A549 (cell line): ENCODE results near the gene ERP44.

Experiments
- CHD2 ChIP-seq: fragments of 150-350 bp; IDR thresholded peaks from 2 replicates; pipeline ENCODE4 v1.6.1; 2014; ENCODE audit warnings: low read length; ENCODE audit not compliant: partially characterized antibody
- HOXB13 ChIP-seq: fragments of 250-450 bp; sonication (Bioruptor Pico); IDR thresholded peaks from 2 replicates; pipeline ENCODE4 v1.5.0; 2020; ENCODE audit warnings: low read depth, mild to moderate bottlenecking, moderate library complexity
- POLR2AphosphoS2 ChIP-seq: conservative IDR thresholded peaks from 2 replicates; pipeline ENCODE4 v1.6.1; 2012; ENCODE audit warnings: low read length, improper control_type of control experiment, inconsistent platforms
- RCOR1 ChIP-seq: fragments of 150-350 bp; IDR thresholded peaks from 2 replicates; pipeline ENCODE4 v1.6.1; 2014; ENCODE audit warnings: antibody characterized with exemption, low read length, low read depth
- SMC3 ChIP-seq: fragments of >200 bp; sonication (Bioruptor Twin); formaldehyde crosslinking; IDR thresholded peaks from 3 replicates; pipeline ENCODE4 v1.6.1; 2018; ENCODE audit warnings: inconsistent platforms
- ZFP36 ChIP-seq: fragments of 450-650 bp; IDR thresholded peaks from 2 replicates; pipeline ENCODE4 v1.6.1; 2014; ENCODE audit warnings: borderline replicate concordance; ENCODE audit not compliant: partially characterized antibody
- TF ChIP-seq, protein P1 (sequence below): fragments of 150-350 bp; IDR thresholded peaks from 2 replicates; pipeline ENCODE4 v1.6.1; 2014; ENCODE audit warnings: low read depth, mild to moderate bottlenecking, low read length
- TF ChIP-seq, protein P2 (sequence below): fragments of >200 bp; sonication (Bioruptor Twin); formaldehyde crosslinking; IDR thresholded peaks from 3 replicates; pipeline ENCODE4 v1.5.1; 2016
- TF ChIP-seq, protein P3 (sequence below): fragments of 200-600 bp; sonication (generic); IDR thresholded peaks from 2 replicates; pipeline ENCODE4 v1.6.1; 2016; ENCODE audit warnings: antibody characterized with exemption, mild to moderate bottlenecking, moderate library complexity

DNA sequence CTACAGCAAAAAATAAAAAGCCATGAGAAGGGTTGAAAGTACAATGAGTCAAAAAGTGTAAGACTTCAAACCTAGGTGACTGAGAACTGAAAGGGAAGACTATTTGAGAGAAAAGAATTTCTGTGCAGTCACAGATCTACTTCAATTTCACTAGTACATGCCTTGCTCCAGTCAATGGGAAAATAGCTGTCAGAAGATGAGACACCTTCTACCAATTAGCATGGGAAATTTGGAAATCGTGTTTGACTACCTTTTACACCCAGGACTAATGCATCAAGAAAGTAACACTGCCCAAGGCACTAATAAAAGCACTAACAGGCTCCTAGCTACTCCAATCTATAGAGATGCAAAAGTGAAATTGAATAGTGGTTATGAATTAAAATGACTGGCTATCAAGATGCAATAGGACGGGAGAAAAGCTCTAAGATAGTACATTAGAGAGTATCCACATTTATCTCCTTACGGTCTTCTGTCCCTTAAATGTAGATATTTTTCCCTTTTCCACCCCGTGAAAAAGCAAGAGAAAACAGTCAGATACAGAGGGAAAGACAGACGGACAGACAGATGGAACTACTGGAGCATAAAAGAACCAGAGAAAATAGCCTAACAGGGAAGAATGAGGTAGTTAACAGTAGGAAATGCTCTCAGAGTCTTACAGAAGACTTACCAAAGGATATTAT, 15.2 kb downstream of the ERP44 start:
- TF ChIP-seq, protein P1, sequence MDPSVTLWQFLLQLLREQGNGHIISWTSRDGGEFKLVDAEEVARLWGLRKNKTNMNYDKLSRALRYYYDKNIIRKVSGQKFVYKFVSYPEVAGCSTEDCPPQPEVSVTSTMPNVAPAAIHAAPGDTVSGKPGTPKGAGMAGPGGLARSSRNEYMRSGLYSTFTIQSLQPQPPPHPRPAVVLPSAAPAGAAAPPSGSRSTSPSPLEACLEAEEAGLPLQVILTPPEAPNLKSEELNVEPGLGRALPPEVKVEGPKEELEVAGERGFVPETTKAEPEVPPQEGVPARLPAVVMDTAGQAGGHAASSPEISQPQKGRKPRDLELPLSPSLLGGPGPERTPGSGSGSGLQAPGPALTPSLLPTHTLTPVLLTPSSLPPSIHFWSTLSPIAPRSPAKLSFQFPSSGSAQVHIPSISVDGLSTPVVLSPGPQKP, result no peak
- TF ChIP-seq, protein P2, sequence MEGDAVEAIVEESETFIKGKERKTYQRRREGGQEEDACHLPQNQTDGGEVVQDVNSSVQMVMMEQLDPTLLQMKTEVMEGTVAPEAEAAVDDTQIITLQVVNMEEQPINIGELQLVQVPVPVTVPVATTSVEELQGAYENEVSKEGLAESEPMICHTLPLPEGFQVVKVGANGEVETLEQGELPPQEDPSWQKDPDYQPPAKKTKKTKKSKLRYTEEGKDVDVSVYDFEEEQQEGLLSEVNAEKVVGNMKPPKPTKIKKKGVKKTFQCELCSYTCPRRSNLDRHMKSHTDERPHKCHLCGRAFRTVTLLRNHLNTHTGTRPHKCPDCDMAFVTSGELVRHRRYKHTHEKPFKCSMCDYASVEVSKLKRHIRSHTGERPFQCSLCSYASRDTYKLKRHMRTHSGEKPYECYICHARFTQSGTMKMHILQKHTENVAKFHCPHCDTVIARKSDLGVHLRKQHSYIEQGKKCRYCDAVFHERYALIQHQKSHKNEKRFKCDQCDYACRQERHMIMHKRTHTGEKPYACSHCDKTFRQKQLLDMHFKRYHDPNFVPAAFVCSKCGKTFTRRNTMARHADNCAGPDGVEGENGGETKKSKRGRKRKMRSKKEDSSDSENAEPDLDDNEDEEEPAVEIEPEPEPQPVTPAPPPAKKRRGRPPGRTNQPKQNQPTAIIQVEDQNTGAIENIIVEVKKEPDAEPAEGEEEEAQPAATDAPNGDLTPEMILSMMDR, result no peak
- TF ChIP-seq, protein P3, sequence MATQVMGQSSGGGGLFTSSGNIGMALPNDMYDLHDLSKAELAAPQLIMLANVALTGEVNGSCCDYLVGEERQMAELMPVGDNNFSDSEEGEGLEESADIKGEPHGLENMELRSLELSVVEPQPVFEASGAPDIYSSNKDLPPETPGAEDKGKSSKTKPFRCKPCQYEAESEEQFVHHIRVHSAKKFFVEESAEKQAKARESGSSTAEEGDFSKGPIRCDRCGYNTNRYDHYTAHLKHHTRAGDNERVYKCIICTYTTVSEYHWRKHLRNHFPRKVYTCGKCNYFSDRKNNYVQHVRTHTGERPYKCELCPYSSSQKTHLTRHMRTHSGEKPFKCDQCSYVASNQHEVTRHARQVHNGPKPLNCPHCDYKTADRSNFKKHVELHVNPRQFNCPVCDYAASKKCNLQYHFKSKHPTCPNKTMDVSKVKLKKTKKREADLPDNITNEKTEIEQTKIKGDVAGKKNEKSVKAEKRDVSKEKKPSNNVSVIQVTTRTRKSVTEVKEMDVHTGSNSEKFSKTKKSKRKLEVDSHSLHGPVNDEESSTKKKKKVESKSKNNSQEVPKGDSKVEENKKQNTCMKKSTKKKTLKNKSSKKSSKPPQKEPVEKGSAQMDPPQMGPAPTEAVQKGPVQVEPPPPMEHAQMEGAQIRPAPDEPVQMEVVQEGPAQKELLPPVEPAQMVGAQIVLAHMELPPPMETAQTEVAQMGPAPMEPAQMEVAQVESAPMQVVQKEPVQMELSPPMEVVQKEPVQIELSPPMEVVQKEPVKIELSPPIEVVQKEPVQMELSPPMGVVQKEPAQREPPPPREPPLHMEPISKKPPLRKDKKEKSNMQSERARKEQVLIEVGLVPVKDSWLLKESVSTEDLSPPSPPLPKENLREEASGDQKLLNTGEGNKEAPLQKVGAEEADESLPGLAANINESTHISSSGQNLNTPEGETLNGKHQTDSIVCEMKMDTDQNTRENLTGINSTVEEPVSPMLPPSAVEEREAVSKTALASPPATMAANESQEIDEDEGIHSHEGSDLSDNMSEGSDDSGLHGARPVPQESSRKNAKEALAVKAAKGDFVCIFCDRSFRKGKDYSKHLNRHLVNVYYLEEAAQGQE, result no peak
- no peak for TF ChIP-seq RCOR1
- TF ChIP-seq HOXB13, result no peak
- TF ChIP-seq CHD2, result no peak
- TF ChIP-seq SMC3, result no peak
- TF ChIP-seq POLR2AphosphoS2, result no peak
- TF ChIP-seq ZFP36, result no peak
